Measurements from ENCODE around the gene NCF2. TPM values are rescaled to one million over a fixed set of nuclear protein-coding genes. Genes with fewer than 3 reads are reported as not detected.

Gene NCF2
- total and polyA plus RNA-seq, 5 experiments from 2014 or later, result 0.91 to 3.4 (median 1.1) TPM; not detected in 1

- Mint-ChIP-seq H3K27me3 (peaks cover 0 to 8% (median 0%) of the 10 kb centered on the region in 5 donors), H3K4me3 (no peak overlapping the region), H3K36me3 (peaks cover 0 to 6% (median 0%) of the 10 kb centered on the region in 3 donors), H3K9me3 (no peaks in the 10 kb centered on the region), H3K4me1 (peaks cover 6 to 27% (median 12%) of the 10 kb centered on the region in 4 donors), H3K27ac (peak overlapping the region in 1 of 10 donors; percentile 24)
- POLR2A ChIA-PET, result no interaction called here
- ATAC-seq (no peak), DNase-seq (no peak)
These were observed 11.4 kb downstream of the NCF2 start for GRCh38 chr1:183578856-183579255.

GRCh38 chr1:183577897-183578465 lies 12.3 kb downstream of the NCF2 start:
- ATAC-seq, result no peak

GRCh38 chr1:183576537-183576936 lies 13.7 kb downstream of the NCF2 start:
- peak overlapping the region in 1 of 10 donors; percentile 7 for H3K4me3 Mint-ChIP-seq
- no peaks in the 10 kb centered on the region for H3K9me3 Mint-ChIP-seq
- H3K4me1 Mint-ChIP-seq, result peaks cover 6 to 17% (median 12%) of the 10 kb centered on the region in 4 donors
- DNase-seq, result no peak
- peaks cover 0 to 5% (median 0%) of the 10 kb centered on the region in 3 donors for H3K36me3 Mint-ChIP-seq
- POLR2A ChIA-PET, result no interaction called here
- no peak overlapping the region for H3K27ac Mint-ChIP-seq
- H3K27me3 Mint-ChIP-seq, result peaks cover 0 to 13% (median 0%) of the 10 kb centered on the region in 5 donors
- no peak for ATAC-seq

More at GRCh38 chr1:183577897-183578465, 12.3 kb downstream of the NCF2 start:
- no peak for DNase-seq
- H3K4me1 Mint-ChIP-seq, result peaks cover 6 to 23% (median 12%) of the 10 kb centered on the region in 4 donors
- peak overlapping the region in 1 of 10 donors; percentile 45 for H3K4me3 Mint-ChIP-seq
- POLR2A ChIA-PET, result no interaction called here
- no peaks in the 10 kb centered on the region for H3K9me3 Mint-ChIP-seq
- H3K27me3 Mint-ChIP-seq, result peaks cover 0 to 8% (median 0%) of the 10 kb centered on the region in 5 donors
- peaks cover 0 to 6% (median 0%) of the 10 kb centered on the region in 3 donors for H3K36me3 Mint-ChIP-seq
- H3K27ac Mint-ChIP-seq, result peak overlapping the region in 2 of 10 donors; percentile 22 to 28

GRCh38 chr1:183575606-183576005 lies 14.7 kb downstream of the NCF2 start:
- ATAC-seq (no peak), DNase-seq (no peak)
- Mint-ChIP-seq H3K9me3 (no peaks in the 10 kb centered on the region), H3K4me3 (no peak overlapping the region), H3K27ac (no peak overlapping the region), H3K4me1 (peaks cover 6 to 14% (median 12%) of the 10 kb centered on the region in 4 donors), H3K27me3 (peaks cover 0 to 13% (median 0%) of the 10 kb centered on the region in 5 donors), H3K36me3 (peaks cover 0 to 6% (median 0%) of the 10 kb centered on the region in 3 donors)
- POLR2A ChIA-PET, result no interaction called here

- peaks cover 0 to 6% (median 0%) of the 10 kb centered on the region in 3 donors for H3K36me3 Mint-ChIP-seq
- no peaks in the 10 kb centered on the region for H3K9me3 Mint-ChIP-seq
- H3K4me3 Mint-ChIP-seq, result no peak overlapping the region
- no peak for DNase-seq
- peaks cover 0 to 17% (median 0%) of the 10 kb centered on the region in 5 donors for H3K27me3 Mint-ChIP-seq
- H3K27ac Mint-ChIP-seq, result no peak overlapping the region
- ATAC-seq, result no peak
- H3K4me1 Mint-ChIP-seq, result peaks cover 4 to 13% (median 5%) of the 10 kb centered on the region in 4 donors
- POLR2A ChIA-PET, result interaction anchor here (0.6 to 0.7 kb wide), 2 partner anchors 9 to 10 kb away, joined by 3 read pairs; no protein-coding TSS in a partner anchor
These were observed 17.5 kb downstream of the NCF2 start for GRCh38 chr1:183572721-183573120.

- Mint-ChIP-seq H3K36me3 (peaks cover 0 to 6% (median 0%) of the 10 kb centered on the region in 3 donors), H3K27me3 (peaks cover 0 to 17% (median 0%) of the 10 kb centered on the region in 5 donors), H3K4me1 (peaks cover 10 to 20% (median 11%) of the 10 kb centered on the region in 4 donors), H3K9me3 (no peaks in the 10 kb centered on the region), H3K27ac (no peak overlapping the region), H3K4me3 (no peak overlapping the region)
- DNase-seq, result no peak
- ATAC-seq, result no peak
- POLR2A ChIA-PET, result no interaction called here
These were observed 18.5 kb downstream of the NCF2 start for GRCh38 chr1:183571678-183572268.

- ATAC-seq, result no peak
- Mint-ChIP-seq H3K27ac (no peak overlapping the region), H3K4me1 (peaks cover 10 to 20% (median 11%) of the 10 kb centered on the region in 4 donors), H3K9me3 (no peaks in the 10 kb centered on the region), H3K4me3 (no peak overlapping the region), H3K27me3 (peaks cover 0 to 17% (median 0%) of the 10 kb centered on the region in 5 donors), H3K36me3 (peaks cover 0 to 4% (median 0%) of the 10 kb centered on the region in 3 donors)
- POLR2A ChIA-PET, result no interaction called here
- DNase-seq, result no peak
These were observed 19.8 kb downstream of the NCF2 start for GRCh38 chr1:183570451-183570850.

GRCh38 chr1:183569801-183570200 lies 20.5 kb downstream of the NCF2 start:
- POLR2A ChIA-PET, result no interaction called here
- Mint-ChIP-seq H3K9me3 (no peaks in the 10 kb centered on the region), H3K27me3 (peaks cover 0 to 16% (median 0%) of the 10 kb centered on the region in 5 donors), H3K4me1 (peaks cover 10 to 20% (median 12%) of the 10 kb centered on the region in 4 donors), H3K4me3 (no peak overlapping the region), H3K36me3 (peaks cover 0 to 7% (median 0%) of the 10 kb centered on the region in 3 donors), H3K27ac (no peak overlapping the region)
- ATAC-seq (no peak), DNase-seq (no peak)

GRCh38 chr1:183569141-183569540 lies 21.1 kb downstream of the NCF2 start:
- DNase-seq (no peak), ATAC-seq (no peak)
- peak overlapping the region in 1 of 10 donors; percentile 71 for H3K27ac Mint-ChIP-seq
- peaks cover 0 to 4% (median 0%) of the 10 kb centered on the region in 3 donors for H3K36me3 Mint-ChIP-seq
- no peak overlapping the region for H3K4me3 Mint-ChIP-seq
- POLR2A ChIA-PET, result no interaction called here
- peaks cover 0 to 10% (median 0%) of the 10 kb centered on the region in 5 donors for H3K27me3 Mint-ChIP-seq
- no peaks in the 10 kb centered on the region for H3K9me3 Mint-ChIP-seq
- peaks cover 10 to 20% (median 12%) of the 10 kb centered on the region in 4 donors for H3K4me1 Mint-ChIP-seq

GRCh38 chr1:183568176-183569021 lies 21.9 kb downstream of the NCF2 start:
- no peak overlapping the region for H3K4me3 Mint-ChIP-seq
- no peak for DNase-seq
- peaks cover 0 to 10% (median 0%) of the 10 kb centered on the region in 5 donors for H3K27me3 Mint-ChIP-seq
- peak overlapping the region in 2 of 10 donors; percentile 30 to 71 for H3K27ac Mint-ChIP-seq
- H3K36me3 Mint-ChIP-seq, result peaks cover 0 to 4% (median 0%) of the 10 kb centered on the region in 3 donors
- POLR2A ChIA-PET, result no interaction called here
- ATAC-seq, result no peak
- H3K4me1 Mint-ChIP-seq, result peaks cover 10 to 20% (median 12%) of the 10 kb centered on the region in 4 donors
- H3K9me3 Mint-ChIP-seq, result no peaks in the 10 kb centered on the region

- DNase-seq (no peak), ATAC-seq (peak; percentile 39 to 59)
- Mint-ChIP-seq H3K36me3 (peaks cover 0 to 4% (median 0%) of the 10 kb centered on the region in 3 donors), H3K27me3 (peaks cover 0 to 8% (median 0%) of the 10 kb centered on the region in 5 donors), H3K4me3 (peak overlapping the region in 3 of 10 donors; percentile 27 to 41 (median 39)), H3K4me1 (peaks cover 10 to 20% (median 12%) of the 10 kb centered on the region in 4 donors), H3K9me3 (no peaks in the 10 kb centered on the region), H3K27ac (peak overlapping the region in 6 of 10 donors; percentile 10 to 87 (median 58))
- POLR2A ChIA-PET, result no interaction called here
These were observed 22.7 kb downstream of the NCF2 start for GRCh38 chr1:183567584-183567983.

GRCh38 chr1:183566026-183566425 lies 24.2 kb downstream of the NCF2 start:
- ATAC-seq, result no peak
- POLR2A ChIA-PET, result no interaction called here
- Mint-ChIP-seq H3K9me3 (no peaks in the 10 kb centered on the region), H3K27me3 (peaks cover 0 to 4% (median 0%) of the 10 kb centered on the region in 5 donors), H3K4me3 (no peak overlapping the region), H3K27ac (no peak overlapping the region), H3K4me1 (peaks cover 10 to 20% (median 12%) of the 10 kb centered on the region in 4 donors), H3K36me3 (peaks cover 0 to 3% (median 0%) of the 10 kb centered on the region in 3 donors)
- DNase-seq, result no peak
